HG02840 (cell line): ENCODE data around the gene RHOA.
"Not testable (repeated sequence)": the region's sequence is repeated elsewhere in the genome, so short reads cannot be mapped to it uniquely, and the experiment has no call there.

ENCODE experiments used
- ATAC-seq: cut with Tn5 transposase; IDR thresholded peaks from one replicate; pipeline ENCODE4 v1.9.1; 2021; ENCODE audit warnings: mild to moderate bottlenecking, moderate library complexity, moderate number of reproducible peaks; ENCODE audit not compliant: unreplicated experiment, low FRiP score

Gene RHOA

DNA sequence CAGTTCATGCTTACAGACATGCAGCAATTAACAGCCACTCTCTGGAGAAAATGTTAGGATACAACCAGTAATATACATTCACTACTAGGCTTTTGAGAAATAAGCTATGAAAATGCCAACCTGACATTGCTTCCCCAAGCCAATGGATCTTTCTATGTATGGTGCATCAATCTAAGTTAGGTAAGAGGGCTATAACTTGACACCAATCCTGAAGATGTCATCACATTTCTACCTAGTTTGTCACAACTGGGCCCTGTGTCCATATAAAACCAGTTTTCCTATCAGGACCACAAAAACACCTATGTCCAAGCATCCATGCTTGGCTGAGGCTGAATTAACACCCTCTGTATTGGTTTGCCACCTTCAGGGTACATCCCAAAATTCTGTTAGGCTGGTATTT, 39.8 kb downstream of the RHOA start:
- no peak for ATAC-seq

DNA sequence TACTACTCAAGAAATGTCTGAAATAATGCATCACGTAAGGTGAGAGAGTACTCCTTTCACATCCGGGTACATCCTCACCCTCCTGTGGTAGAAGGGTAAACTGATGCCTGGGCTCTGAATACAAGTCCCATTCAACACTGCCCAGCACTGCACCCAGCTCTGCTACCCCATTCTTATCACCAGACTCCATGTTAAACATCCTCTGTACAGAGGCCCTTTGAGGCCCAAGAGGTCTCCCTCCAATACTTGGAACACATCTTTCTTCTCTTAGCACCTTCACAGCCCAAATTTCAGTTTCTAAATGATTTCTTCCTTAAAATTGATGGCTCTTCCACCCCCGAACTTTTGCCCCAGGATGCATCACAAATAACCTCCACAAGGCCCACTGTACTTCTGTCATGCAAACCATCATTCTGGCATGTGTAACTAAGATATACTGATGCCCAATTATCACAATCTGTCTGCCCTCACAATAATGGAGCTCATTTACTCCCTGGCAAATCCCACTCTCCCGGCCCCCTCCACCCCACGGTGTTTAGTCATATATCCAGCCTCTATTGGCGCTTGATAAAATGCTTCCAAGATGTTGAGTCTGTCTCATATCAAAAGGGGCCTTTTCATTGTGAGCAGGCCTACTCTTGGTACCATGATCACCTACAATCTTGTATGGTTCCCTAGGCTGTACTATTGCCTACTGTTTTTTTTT, 41.0 kb downstream of the RHOA start:
- ATAC-seq = no peak

DNA sequence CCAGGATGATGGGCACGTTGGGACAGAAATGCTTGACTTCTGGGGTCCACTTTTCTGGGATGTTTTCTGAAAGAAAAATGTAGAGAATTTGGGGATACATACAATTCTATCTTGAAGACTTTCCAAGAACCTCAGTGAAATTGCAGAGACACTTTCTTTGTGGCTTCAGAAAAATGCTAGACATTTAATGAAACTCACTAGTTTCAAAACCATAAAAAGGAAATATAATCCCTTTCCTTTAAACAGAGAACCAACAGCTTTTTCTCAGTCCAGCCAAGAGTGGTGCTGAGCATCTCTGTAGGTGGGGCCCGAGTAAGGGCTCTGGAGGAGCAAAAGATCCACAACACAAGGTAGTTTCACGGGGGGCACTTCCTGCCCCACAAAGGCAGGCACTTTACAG, 49.2 kb downstream of the RHOA start:
- no peak for ATAC-seq

DNA sequence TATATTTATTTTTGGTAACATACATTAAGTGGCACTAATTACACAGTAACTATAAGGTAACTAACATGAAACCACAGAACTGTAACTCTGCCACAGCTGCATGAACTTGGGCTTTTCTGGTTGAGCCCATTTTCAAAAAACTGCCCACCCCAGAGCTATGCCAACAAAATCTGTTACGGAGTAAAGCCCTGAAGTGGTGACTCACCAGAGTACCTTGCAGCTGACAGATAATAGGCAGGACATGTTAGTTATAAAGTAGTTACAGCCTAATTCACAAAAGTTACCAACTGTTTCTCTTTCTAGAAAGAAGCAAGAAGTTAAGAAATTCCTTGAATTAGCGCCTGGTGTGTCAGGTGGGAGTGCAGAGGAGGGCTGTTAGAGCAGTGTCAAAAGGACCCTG, 52.2 kb downstream of the RHOA start:
- ATAC-seq = no peak

DNA sequence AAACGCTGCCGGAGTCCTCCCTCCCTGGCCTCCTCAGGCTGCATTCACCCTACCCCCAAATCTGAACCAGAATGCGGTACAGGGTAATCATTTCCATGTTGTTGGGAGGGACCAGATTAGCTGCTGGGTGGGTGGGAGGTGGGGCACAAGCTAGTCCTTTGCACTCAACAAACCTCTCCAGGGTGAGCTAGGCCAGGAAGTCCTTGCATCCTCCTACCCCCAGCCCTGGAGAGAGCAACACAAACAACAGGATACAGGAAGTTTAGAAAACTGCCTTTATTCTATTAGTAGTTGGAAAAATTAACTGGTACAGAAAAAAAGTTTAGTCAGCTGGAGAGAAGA, 52.9 kb downstream of the RHOA start:
- no peak for ATAC-seq

DNA sequence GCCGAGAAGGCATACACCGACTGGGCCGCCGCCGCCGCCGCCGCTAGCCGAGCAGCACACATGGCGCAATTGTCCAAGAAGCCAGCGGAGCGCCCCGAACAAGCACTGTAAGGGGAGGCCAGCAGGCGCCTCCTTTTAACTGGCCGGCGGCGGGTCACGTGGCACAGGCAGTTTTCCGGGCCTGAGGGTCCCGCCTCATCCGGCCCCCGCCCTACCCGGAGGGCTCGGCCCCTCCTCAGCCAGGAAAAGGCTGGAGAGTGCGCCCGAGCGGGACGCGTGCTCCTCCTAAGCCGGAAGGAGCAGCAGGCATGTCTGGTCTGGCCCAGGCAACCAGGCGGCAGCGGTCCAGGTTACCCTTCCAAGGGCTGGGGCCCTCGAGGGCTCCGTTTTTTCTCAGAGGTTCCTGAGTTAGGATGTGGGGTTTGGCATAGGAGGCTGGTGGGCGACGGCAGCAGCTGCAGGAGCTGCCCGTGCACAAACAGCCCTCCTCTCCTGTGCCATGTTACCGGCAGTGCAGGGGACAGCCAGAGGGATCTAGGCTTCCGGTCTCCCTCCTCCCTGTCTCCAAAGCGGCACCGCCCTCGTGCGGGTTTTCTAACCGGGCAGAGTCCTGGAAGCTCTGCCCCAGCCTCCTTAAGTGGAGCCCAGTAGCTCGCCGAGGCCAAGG, 53.4 kb downstream of the RHOA start, which contains the start of gene GPX1:
GPX1 (minus strand) TSS at position 137 of the 667 bp plus-strand sequence; CDS start at position 62, 75 bp downstream.
- peak; percentile 90 for ATAC-seq

DNA sequence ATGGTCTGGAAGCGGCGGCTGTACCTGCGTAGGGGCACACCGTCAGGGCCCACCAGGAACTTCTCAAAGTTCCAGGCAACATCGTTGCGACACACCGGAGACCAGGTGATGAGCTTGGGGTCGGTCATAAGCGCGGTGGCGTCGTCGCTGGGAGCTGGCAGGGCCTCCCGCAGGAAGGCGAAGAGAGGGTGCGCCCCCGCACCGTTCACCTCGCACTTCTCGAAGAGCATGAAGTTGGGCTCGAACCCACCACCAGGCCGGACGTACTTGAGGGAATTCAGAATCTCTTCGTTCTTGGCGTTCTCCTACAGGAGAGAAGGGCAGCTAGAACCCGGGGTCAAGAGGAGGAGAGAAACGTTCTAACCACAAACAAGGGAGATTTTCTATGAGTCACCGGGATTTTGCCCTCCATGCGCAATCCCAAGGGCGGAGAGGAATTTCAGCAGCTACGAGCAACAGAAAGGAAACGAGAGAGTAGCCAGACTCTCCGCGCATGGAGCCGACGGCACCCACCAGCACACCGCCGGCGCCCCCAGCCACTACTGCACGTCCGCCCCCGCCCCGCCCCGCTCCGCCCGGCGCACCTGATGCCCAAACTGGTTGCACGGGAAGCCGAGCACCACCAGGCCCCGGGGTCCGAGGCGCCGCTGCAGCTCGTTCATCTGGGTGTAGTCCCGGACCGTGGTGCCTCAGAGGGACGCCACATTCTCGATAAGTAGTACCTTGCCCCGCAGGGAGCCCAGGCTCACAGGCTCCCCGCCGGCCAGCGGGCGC, 54.1 kb downstream of the RHOA start:
- peak; percentile 19 for ATAC-seq

DNA sequence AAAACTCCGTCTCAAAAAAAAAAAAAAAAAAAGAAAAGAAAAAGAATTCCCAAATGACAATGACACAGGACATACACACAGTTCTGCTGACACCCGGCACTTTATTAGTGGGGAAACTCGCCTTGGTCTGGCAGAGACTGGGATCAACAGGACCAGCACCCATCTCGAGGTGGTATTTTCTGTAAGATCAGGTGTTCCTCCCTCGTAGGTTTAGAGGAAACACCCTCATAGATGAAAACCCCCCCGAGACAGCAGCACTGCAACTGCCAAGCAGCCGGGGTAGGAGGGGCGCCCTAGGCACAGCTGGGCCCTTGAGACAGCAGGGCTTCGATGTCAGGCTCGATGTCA, 54.7 kb downstream of the RHOA start:
- ATAC-seq = not testable (repeated sequence)

DNA sequence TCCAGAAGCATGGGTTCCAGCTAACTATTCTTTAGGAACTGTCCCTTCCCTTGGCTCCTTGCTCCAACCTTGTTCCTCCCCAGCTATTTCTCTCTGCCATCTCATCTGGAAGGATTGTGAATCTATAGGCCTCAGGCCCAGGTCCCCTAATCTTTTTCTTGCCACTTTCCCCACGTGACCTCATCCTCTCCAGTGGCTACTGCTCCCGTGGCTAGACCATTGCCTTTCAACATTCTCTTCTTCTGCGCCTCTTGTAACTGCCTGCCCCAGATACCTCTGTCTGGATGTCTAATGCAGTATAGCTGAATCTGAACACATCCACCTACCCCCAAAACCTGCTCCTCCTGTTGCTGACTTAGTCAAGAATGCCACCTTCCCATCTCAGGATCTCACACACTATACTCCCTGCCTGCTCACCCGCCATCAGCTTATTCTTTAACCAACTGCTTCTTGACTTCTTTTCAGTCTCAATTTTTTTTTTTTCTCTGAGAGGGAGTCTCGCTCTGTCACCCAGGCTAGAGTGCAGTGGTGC, 58.8 kb downstream of the RHOA start:
- ATAC-seq = no peak

DNA sequence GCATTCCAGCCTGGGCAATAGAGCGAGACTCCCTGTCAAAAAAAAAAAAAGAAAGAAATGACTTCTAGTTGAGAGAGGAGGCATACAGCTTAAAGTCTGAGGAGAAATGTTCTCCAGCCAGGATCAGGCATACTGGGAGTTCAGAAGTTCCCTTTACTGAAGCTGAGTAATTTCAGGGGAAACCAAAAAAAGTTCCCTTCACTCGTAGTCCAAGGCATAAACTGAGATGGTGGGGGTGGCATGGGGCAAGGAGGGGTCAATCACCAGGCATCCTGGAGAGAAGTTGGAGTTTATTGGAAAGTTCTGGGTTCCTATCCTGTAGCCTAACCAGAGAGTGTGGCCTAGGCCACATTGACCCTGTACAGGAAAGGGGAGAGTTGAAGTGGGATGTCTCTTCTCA, 59.5 kb downstream of the RHOA start:
- no peak for ATAC-seq

DNA sequence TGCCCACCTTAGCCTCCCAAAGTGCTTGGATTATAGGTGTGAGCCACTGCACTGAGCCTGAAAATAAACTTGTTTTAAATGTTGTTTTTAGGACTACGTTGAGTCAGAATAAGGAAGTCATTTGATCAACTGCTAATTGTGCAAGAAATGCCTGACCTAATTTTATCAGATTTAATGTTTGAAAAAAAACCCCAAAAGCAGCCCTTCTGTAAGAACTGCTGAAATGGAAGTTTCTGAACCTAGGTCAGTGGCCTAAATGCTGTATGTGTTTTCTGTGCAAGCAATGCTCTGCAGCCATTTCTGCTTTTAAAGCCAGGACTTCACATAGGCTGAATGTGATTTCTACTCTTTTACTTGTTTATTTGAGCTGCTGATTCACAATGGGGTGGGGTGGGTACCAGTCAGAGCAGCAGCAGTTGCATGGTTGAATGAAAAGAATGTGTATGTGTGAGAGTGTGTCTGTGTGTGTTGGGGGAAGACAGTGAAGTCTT, 60.2 kb downstream of the RHOA start:
- no peak for ATAC-seq

DNA sequence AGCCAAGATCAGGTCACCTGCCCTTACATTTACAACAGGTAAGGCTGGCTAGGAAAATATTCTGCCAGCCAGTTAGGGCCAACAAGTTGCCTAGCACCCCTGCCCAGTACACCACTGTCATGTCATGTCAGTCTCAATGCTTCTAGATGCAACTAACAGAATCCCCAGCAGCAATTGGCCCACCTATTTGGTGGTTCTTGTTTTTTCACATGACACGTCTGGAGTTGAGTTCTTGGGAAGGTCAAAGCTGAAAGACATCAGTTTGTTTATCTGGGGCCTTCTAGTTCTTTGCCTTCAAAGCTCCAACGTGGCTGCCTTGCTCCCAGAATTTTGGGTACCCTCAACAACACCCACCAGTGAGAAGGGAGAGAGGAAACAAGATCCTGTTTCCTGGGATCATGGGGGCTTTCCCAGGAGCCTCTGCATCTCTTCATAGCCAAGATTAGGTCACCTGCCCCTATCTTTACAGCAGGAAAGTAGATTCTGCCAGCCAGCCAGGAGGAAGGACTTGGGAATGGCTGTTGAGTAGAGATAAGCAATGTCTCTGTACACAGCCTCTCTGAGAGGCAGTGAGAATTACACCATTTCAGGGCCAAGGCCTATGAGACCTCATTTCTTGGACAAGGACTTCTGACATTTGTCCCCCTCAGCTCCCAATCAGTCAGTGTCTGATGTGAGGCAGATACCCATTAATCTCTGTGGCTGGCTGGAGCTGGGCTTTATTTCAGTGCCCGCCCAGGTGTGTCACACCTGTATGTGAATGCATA, 62.2 kb downstream of the RHOA start:
- ATAC-seq = no peak

DNA sequence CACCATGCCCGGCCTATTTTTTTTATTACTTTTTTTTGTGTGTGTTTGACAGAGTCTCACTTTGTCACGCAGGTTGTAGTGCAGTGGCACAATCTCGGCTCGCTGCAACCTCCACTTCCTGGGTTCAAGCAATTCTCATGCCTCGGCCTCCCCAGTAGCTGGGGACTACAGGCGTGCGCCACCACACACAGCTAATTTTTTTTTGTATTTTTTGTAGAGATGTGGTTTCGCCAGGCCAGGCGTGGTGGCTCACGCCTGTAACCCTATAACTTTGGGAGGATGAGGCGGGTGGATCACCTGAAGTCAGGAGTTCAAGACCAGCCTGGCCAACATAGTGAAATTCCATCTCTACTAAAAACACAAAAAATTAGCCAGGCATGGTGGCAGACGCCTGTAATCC, 63.4 kb downstream of the RHOA start:
- ATAC-seq = not testable (repeated sequence)

DNA sequence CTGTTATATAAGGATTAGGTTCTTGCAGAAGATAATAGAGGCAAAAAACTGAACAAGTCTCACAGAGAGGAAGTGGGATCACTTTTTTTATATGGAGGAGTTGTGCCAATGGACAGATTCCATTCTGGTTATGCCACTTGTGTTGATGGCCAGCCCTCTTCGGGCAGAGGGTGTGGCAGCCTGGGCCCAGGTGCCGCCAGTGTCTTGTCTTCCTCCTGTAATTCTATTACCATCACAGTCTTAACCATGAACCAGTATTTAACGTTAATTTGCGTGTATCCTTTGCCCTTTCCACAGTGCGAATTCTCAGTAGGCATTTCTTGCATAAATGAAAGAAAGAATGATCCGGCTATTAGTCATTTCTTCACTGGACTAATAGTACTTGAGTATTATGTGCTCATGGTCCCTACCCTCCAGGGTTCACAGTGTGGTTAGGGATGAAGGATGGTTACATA, 65.0 kb downstream of the RHOA start:
- no peak for ATAC-seq

DNA sequence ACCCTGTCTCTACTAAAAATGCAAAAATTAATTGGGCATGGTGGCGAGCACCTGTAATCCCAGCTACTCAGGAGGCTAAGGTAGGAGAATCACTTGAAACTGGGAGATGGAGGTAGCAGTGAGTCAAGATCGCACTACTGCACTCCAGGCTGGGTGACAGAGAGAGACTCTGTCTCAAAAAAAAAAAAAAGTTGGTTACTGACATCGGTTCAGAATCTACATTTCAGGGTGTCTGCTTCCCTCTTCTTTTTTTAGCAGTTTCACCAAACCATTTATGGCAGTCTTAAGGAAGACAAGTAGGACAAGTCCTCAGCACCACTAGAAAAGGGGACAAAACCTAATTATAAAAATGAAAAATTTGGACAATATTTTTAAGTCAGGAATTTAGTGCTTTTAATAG, 68.6 kb downstream of the RHOA start:
- ATAC-seq = no peak

DNA sequence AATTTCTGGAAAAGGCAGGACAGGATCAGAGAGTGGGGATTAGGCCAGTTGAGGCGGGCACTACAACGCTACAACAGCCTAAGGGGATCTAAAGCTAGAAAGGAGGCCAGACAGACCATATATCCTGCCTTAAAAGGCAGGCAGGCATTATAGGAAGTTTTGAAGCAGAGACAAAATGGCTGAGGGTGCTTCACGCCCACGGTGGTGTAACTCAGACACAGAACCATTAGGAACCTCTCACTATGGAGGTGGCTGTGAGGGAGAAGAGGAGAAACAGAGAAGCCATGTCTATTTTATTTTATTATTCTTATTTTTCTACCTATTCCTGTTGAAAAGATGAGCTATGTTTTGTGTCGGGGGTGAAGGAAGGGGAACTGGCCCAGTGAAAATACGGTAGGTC, 69.8 kb downstream of the RHOA start:
- ATAC-seq = no peak

DNA sequence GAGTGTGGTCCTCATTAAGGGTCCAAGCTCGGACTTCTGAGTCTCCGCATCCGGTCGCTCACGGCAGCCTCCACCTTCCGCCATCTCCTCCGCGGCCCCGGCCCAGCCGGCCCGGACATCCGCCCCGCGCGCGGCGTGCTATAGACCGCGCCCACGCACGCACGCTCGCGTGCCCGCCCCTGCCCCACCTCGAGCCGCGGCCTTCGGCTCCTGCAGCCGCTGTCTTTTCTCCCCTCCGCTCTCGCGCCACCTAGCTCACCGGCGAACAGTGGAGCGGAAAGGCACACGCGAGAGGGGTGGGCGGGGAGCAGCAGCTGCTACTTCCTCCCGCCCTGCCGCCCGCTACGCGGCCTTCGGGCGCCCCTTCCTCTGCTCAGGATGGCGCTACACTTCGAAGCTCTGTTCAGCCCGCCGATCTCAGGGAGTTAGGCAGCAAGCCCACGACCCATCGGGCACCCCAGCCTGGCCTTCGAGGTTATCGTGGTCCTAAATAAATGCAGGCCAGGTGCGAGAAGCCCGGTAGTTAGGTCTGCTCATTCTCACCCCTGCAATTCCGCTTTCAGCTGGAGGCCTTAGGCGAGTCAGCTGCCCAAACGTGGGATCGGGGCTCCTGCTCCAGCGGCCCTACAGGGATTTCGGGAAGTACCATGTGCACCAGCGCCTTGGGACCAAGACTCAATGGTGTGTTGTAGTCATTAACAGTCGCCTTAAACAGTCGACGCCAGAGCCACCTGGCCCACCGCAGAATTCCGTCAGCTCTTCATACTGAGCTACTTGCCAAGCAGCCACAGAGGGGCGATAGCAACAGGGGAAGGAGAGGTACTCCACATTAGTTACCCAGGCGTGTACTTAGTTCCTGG, 71.6 kb downstream of the RHOA start, which contains the start of gene USP4:
USP4 (minus strand) TSS at position 113 of the 860 bp plus-strand sequence; CDS start at position 84, 29 bp downstream.
- peak; percentile 74 for ATAC-seq

DNA sequence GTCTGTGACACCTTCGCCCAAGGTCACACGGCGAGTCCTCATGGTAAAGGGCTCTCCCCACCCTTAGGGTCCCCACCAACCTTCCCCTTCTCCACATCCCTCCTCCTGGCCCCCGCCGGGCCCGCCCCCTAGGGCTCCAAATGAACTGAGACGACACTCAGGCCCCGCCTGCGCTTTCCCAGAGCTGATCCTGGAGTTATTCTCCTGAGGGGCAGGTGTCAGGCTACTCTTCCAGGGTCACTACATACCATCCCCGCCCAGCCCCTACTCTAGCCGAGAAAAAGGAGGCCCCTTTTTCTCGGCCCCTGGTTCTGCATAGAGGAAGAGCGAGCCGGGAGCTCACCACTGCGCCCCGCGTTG, 72.2 kb downstream of the RHOA start:
- peak; percentile 20 for ATAC-seq

DNA sequence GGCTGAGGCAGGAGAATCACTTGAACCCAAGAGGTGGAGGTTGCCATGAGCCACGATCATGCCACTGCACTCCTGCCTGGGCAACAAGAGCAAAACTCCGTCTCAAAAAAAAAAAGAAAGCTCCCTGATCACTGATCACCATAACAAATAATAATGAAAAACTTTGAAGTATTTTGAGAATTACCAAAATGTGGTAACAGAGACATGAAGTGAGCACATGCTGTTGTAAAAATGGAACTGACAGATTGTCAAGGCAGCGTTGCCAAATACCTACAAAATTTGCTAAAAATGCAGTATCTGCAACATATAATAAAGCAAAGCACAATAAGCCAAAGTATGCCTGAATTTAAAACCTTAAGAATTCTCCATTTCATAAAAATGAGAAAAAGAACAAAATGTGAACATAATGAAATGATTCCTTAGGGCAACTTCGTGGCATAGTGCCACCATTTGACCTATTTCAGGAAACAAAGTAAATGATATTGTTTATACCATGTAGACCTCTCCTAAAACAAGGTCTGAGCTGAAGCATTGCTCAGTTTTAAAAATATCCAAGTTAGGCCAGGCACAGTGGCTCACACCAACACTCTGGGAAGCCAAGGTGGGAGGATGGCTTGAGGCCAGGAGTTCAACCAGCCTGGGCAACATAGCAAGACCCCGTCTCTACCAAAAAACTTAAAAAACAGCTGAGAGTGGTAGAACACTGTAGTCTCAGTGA, 77.7 kb downstream of the RHOA start:
- ATAC-seq = no peak
